Right cardiac atrium (tissue), 5 donors: ENCODE measurements around the gene CLEC16A. TPM values are rescaled to one million over a fixed set of nuclear protein-coding genes. Genes with fewer than 3 reads are reported as not detected.

Experiments
- ATAC-seq, 2 donors: fragments of 200-7000 bp; cut with Tn5 transposase; one replicate each; pipeline versions ENCODE4 v1.8.0 to v1.9.1; 2020; ENCODE audit warnings: moderate library complexity in 2 of 2, mild to moderate bottlenecking in 1 of 2
- DNase-seq, 3 donors: peaks; one replicate each; pipeline ENCODE4 v3.0.0-alpha.2; 2020
- H3K27ac ChIP-seq: one replicate; pipeline ENCODE4 v1.5.1; 2013; ENCODE audit warnings: mild to moderate bottlenecking, low read length, control low read depth, moderate library complexity
- H3K27me3 ChIP-seq: one replicate; pipeline ENCODE4 v1.6.1; 2013; ENCODE audit not compliant: control insufficient read depth, insufficient read depth
- H3K4me1 ChIP-seq: one replicate; pipeline ENCODE4 v1.6.1; 2013; ENCODE audit warnings: low read length; ENCODE audit not compliant: control insufficient read depth, insufficient read depth
- H3K4me3 ChIP-seq: one replicate; pipeline ENCODE4 v1.5.1; 2013; ENCODE audit warnings: low read length, control low read depth
- H3K9me3 ChIP-seq: one replicate; pipeline ENCODE4 v1.6.1; 2013; ENCODE audit warnings: low read length; ENCODE audit not compliant: control insufficient read depth
- WGBS: extraction: QIAGEN DNeasy Blood & Tissue Kit; methylation state at CpG from one replicate; pipeline ENCODE4 v1.1.7; 2013; 5-methylcytosine and 5-hydroxymethylcytosine counted together
- intact Hi-C, 4 donors: fragments of 100-400 bp; cut with DNase I; formaldehyde crosslinking; loops; one replicate each; pipeline versions ENCODE4 v1.11.0 to v1.14.0; 2022 to 2023
- polyA plus RNA-seq: library from polyadenylated mRNA; stranded (reverse); fragments of 200-250 nt; gene quantifications from one replicate; pipeline ENCODE4 v1.2.3, GENCODE V29; 2013
- total RNA-seq, 4 donors: library from RNA; stranded (reverse); fragmentation: NEBNext Ultra II Directional; extraction: Animal tissue kit (Norgen Biotek cat#: 25700); gene quantifications; one replicate each; pipeline ENCODE4 v1.2.1, GENCODE V29; 2021
- donor health status: healthy with polysubstance abuse.
- donor health status: DM: no; HTN: yes; CAD: no.
- donor health status: DM: no; HTN: no; CAD: no.
- donor health status: DM: no; HTN: yes; CAD: no; lungs with severe emphysema.
- donor health status: DM: yes; HTN: yes; CAD: no.

The CLEC16A gene
- total and polyA plus RNA-seq, 5 donors = 14.9 to 31.5 (median 29.2) TPM

GRCh38 chr16:11106726-11107125 lies 162.4 kb downstream of the CLEC16A start:
- H3K4me3 ChIP-seq = no peak overlapping the region
- no peak for ATAC-seq
- 78% methylated on average over 6 of the region's 6 CpGs for WGBS
- no peaks in the 10 kb centered on the region for H3K27me3 ChIP-seq
- no peak overlapping the region for H3K27ac ChIP-seq
- intact Hi-C loops = loop anchor here in 3 of 4 donors (10.0 kb wide), 2 partner anchors 132 to 148 kb away; partner anchors contain the start of gene SOCS1 (in 2 of the 3)
- H3K9me3 ChIP-seq = no peaks in the 10 kb centered on the region
- H3K4me1 ChIP-seq = peaks cover 16% of the 10 kb centered on the region
- DNase-seq = no peak

GRCh38 chr16:11107780-11108465 lies 163.6 kb downstream of the CLEC16A start:
- H3K27ac ChIP-seq = no peak overlapping the region
- peaks cover 13% of the 10 kb centered on the region for H3K4me1 ChIP-seq
- DNase-seq (no peak), ATAC-seq (no peak)
- H3K9me3 ChIP-seq = no peaks in the 10 kb centered on the region
- 90% methylated on average over 8 of the region's 8 CpGs for WGBS
- H3K27me3 ChIP-seq = no peaks in the 10 kb centered on the region
- intact Hi-C loops = loop anchor here in 3 of 4 donors (10.0 kb wide), 2 partner anchors 133 to 147 kb away; partner anchors contain the start of gene SOCS1 (in 2 of the 3)
- H3K4me3 ChIP-seq = no peak overlapping the region

GRCh38 chr16:11108466-11108805 lies 164.1 kb downstream of the CLEC16A start:
- Histone ChIP-seq H3K27me3 (no peaks in the 10 kb centered on the region), H3K4me3 (no peak overlapping the region), H3K27ac (no peak overlapping the region), H3K9me3 (no peaks in the 10 kb centered on the region), H3K4me1 (peaks cover 10% of the 10 kb centered on the region)
- ATAC-seq (no peak), DNase-seq (no peak)
- intact Hi-C loops = loop anchor here in 3 of 4 donors (10.0 kb wide), 2 partner anchors 134 to 146 kb away; partner anchors contain the start of gene SOCS1 (in 2 of the 3)

- Histone ChIP-seq H3K27ac (no peak overlapping the region), H3K27me3 (no peaks in the 10 kb centered on the region), H3K9me3 (no peaks in the 10 kb centered on the region), H3K4me1 (peaks cover 9% of the 10 kb centered on the region), H3K4me3 (no peak overlapping the region)
- WGBS = 71% methylated on average over 6 of the region's 6 CpGs
- intact Hi-C loops = loop anchor here in 3 of 4 donors (10.0 kb wide), 2 partner anchors 135 to 145 kb away; partner anchors contain the start of gene SOCS1 (in 2 of the 3)
- DNase-seq (no peak), ATAC-seq (no peak)
These were observed 165.2 kb downstream of the CLEC16A start for GRCh38 chr16:11109566-11109965.

GRCh38 chr16:11111150-11111549 lies 166.8 kb downstream of the CLEC16A start:
- Histone ChIP-seq H3K27ac (no peak overlapping the region), H3K4me1 (peaks cover 2% of the 10 kb centered on the region), H3K27me3 (no peaks in the 10 kb centered on the region), H3K9me3 (no peaks in the 10 kb centered on the region), H3K4me3 (no peak overlapping the region)
- DNase-seq = no peak
- ATAC-seq = no peak
- 100% methylated on average over 1 of the region's 1 CpG for WGBS
- intact Hi-C loops = no loop called here

- no peak overlapping the region for H3K27ac ChIP-seq
- H3K4me1 ChIP-seq = peaks cover 2% of the 10 kb centered on the region
- no peak for ATAC-seq
- 97% methylated on average over 9 of the region's 9 CpGs for WGBS
- intact Hi-C loops = no loop called here
- no peaks in the 10 kb centered on the region for H3K9me3 ChIP-seq
- no peak overlapping the region for H3K4me3 ChIP-seq
- no peaks in the 10 kb centered on the region for H3K27me3 ChIP-seq
- no peak for DNase-seq
These were observed 167.7 kb downstream of the CLEC16A start for GRCh38 chr16:11111856-11112634.

- H3K27ac ChIP-seq = no peak overlapping the region
- ATAC-seq (peak in 1 of 2 donors; percentile 30), DNase-seq (no peak)
- no peaks in the 10 kb centered on the region for H3K27me3 ChIP-seq
- H3K4me3 ChIP-seq = no peak overlapping the region
- intact Hi-C loops = no loop called here
- WGBS = 74% methylated on average over 4 of the region's 4 CpGs
- H3K9me3 ChIP-seq = no peaks in the 10 kb centered on the region
- H3K4me1 ChIP-seq = peaks cover 2% of the 10 kb centered on the region
These were observed 168.5 kb downstream of the CLEC16A start for GRCh38 chr16:11112723-11113348.

GRCh38 chr16:11114366-11115164 lies 170.2 kb downstream of the CLEC16A start:
- H3K4me3 ChIP-seq = no peak overlapping the region
- H3K9me3 ChIP-seq = no peaks in the 10 kb centered on the region
- 85% methylated on average over 15 of the region's 15 CpGs for WGBS
- H3K4me1 ChIP-seq = peaks cover 2% of the 10 kb centered on the region
- intact Hi-C loops = no loop called here
- no peak overlapping the region for H3K27ac ChIP-seq
- DNase-seq (no peak), ATAC-seq (no peak)
- no peaks in the 10 kb centered on the region for H3K27me3 ChIP-seq

GRCh38 chr16:11117576-11118211 lies 173.3 kb downstream of the CLEC16A start:
- intact Hi-C loops = no loop called here
- DNase-seq = no peak
- 88% methylated on average over 5 of the region's 5 CpGs for WGBS
- no peaks in the 10 kb centered on the region for H3K27me3 ChIP-seq
- H3K4me1 ChIP-seq = peaks cover 1% of the 10 kb centered on the region
- no peaks in the 10 kb centered on the region for H3K9me3 ChIP-seq
- H3K4me3 ChIP-seq = no peak overlapping the region
- ATAC-seq = no peak
- no peak overlapping the region for H3K27ac ChIP-seq

GRCh38 chr16:11118479-11118878 lies 174.1 kb downstream of the CLEC16A start:
- Histone ChIP-seq H3K4me1 (no peaks in the 10 kb centered on the region), H3K27ac (no peak overlapping the region), H3K4me3 (no peak overlapping the region), H3K27me3 (no peaks in the 10 kb centered on the region), H3K9me3 (no peaks in the 10 kb centered on the region)
- 72% methylated on average over 2 of the region's 2 CpGs for WGBS
- no peak for ATAC-seq
- intact Hi-C loops = no loop called here
- no peak for DNase-seq
